ENCODE results near the gene CHAD. TPM values are rescaled to one million over a fixed set of nuclear protein-coding genes. Genes with fewer than 3 reads are reported as not detected.
"Not testable (repeated sequence)": the region's sequence is repeated elsewhere in the genome, so short reads cannot be mapped to it uniquely, and the experiment has no call there.

Gene CHAD
- total RNA-seq, 1 experiment from 2014 or later: not detected

GRCh38 chr17:50473901-50474300 lies 5.2 kb upstream of the CHAD start:
- Histone ChIP-seq H3K27me3 (ENCODE audit: control insufficient read depth, insufficient read depth, low read length) (no peaks in the 10 kb centered on the region), H3K4me1 (ENCODE audit: control insufficient read depth, insufficient read depth, low read length) (peaks cover 4% of the 10 kb centered on the region; the same call in 1 of the 2 replicates), H3K4me3 (ENCODE audit: low read depth in 2 of 2, low read length in 2 of 2) (no peak overlapping the region), H3K36me3 (ENCODE audit: control insufficient read depth, insufficient read depth, low read length) (no peaks in the 10 kb centered on the region), H3K27ac (ENCODE audit: low read length) (no peak overlapping the region), H3K9me3 (ENCODE audit: control insufficient read depth, insufficient read depth, low read depth, low read length) (no peaks in the 10 kb centered on the region)
- ChIA-PET POLR2A (no interaction called here), CTCF (interaction anchor here (0.6 to 0.7 kb wide), 2 partner anchors 70 to 76 kb away, joined by 3 read pairs; partner anchors contain the start of gene LRRC59)
- in situ Hi-C loops (cut with HindIII; ENCODE audit: low pct_unique_long_range_greater_than_20kb, low sequenced_read_pairs) (no loop called here), intact Hi-C loops (cut with micrococcal nuclease; ENCODE audit: unreplicated experiment) (no loop called here)
- DNase-seq (ENCODE audit: low read depth, low spot score) (no peak), ATAC-seq (no peak)
- TSS peak; percentile 66 for BruUV-seq (replicated peaks)
- TF ChIP-seq CTCF (IDR thresholded peaks at IDR 0.05): no peak
- TF ChIP-seq TCF7L2 (IDR thresholded peaks at IDR 0.05; ENCODE audit: low read depth, low read length): no peak
- no peak for TF ChIP-seq REST (IDR thresholded peaks at IDR 0.05; ENCODE audit: insufficient read depth in 1 of 2, low read depth in 2 of 2, low read length in 1 of 2)
- no peak for TF ChIP-seq SIN3A (IDR thresholded peaks at IDR 0.05; ENCODE audit: borderline replicate concordance, insufficient read depth, low read depth, low read length)
- TF ChIP-seq POLR2AphosphoS5 (IDR thresholded peaks at IDR 0.05; ENCODE audit: low read depth, low read length): no peak

- H3K27ac ChIP-seq (ENCODE audit: low read length); ATAC-seq; H3K4me1 ChIP-seq (ENCODE audit: control insufficient read depth, insufficient read depth, low read length); BruUV-seq (replicated peaks); intact Hi-C loops (cut with micrococcal nuclease; ENCODE audit: unreplicated experiment); H3K27me3 ChIP-seq (ENCODE audit: control insufficient read depth, insufficient read depth, low read length); POLR2A ChIA-PET; DNase-seq (ENCODE audit: low read depth, low spot score); CTCF ChIA-PET; H3K36me3 ChIP-seq (ENCODE audit: control insufficient read depth, insufficient read depth, low read length); H3K9me3 ChIP-seq (ENCODE audit: control insufficient read depth, insufficient read depth, low read depth, low read length); H3K4me3 ChIP-seq (ENCODE audit: low read depth in 2 of 2, low read length in 2 of 2); in situ Hi-C loops (cut with HindIII; ENCODE audit: low pct_unique_long_range_greater_than_20kb, low sequenced_read_pairs): not testable (repeated sequence)
Observed at GRCh38 chr17:50472761-50473161, 4.1 kb upstream of the CHAD start.

- POLR2A ChIA-PET: interaction anchor here (1.0 kb wide), 1 partner anchor 249 kb away, joined by 3 read pairs; no protein-coding TSS in a partner anchor
- no peaks in the 10 kb centered on the region for H3K9me3 ChIP-seq (ENCODE audit: control insufficient read depth, insufficient read depth, low read depth, low read length)
- BruUV-seq (replicated peaks): no TSS peak
- H3K4me1 ChIP-seq (ENCODE audit: control insufficient read depth, insufficient read depth, low read length): no peaks in the 10 kb centered on the region; the same call in 1 of the 2 replicates
- CTCF ChIA-PET: no interaction called here
- TF ChIP-seq TCF7L2 (IDR thresholded peaks at IDR 0.05; ENCODE audit: low read depth, low read length) (no peak), CTCF (IDR thresholded peaks at IDR 0.05) (no peak), REST (IDR thresholded peaks at IDR 0.05; ENCODE audit: insufficient read depth in 1 of 2, low read depth in 2 of 2, low read length in 1 of 2) (no peak), SIN3A (IDR thresholded peaks at IDR 0.05; ENCODE audit: borderline replicate concordance, insufficient read depth, low read depth, low read length) (no peak), POLR2AphosphoS5 (IDR thresholded peaks at IDR 0.05; ENCODE audit: low read depth, low read length) (no peak)
- no peaks in the 10 kb centered on the region for H3K36me3 ChIP-seq (ENCODE audit: control insufficient read depth, insufficient read depth, low read length)
- H3K4me3 ChIP-seq (ENCODE audit: low read depth in 2 of 2, low read length in 2 of 2): no peak overlapping the region
- in situ Hi-C loops (cut with HindIII; ENCODE audit: low pct_unique_long_range_greater_than_20kb, low sequenced_read_pairs): no loop called here
- no peak overlapping the region for H3K27ac ChIP-seq (ENCODE audit: low read length)
- DNase-seq (ENCODE audit: low read depth, low spot score) (no peak), ATAC-seq (no peak)
- no peaks in the 10 kb centered on the region for H3K27me3 ChIP-seq (ENCODE audit: control insufficient read depth, insufficient read depth, low read length)
- intact Hi-C loops (cut with micrococcal nuclease; ENCODE audit: unreplicated experiment): no loop called here
Observed at GRCh38 chr17:50472286-50472685, 3.6 kb upstream of the CHAD start.

Data from Panc1 (cell line).